ENCODE data around the gene TMEM151A.

The TMEM151A gene

GRCh38 chr11:66338276-66339161 is 46.8 kb downstream of the TMEM151A start:
- DNase-seq, result no peak

- no peak for DNase-seq
These were observed 47.5 kb downstream of the TMEM151A start for GRCh38 chr11:66339162-66339675.

GRCh38 chr11:66339686-66340483 is 48.2 kb downstream of the TMEM151A start:
- no peak for DNase-seq

- no peak for DNase-seq
These were observed 49.2 kb downstream of the TMEM151A start for GRCh38 chr11:66340596-66341501.

GRCh38 chr11:66341502-66342126 is 49.9 kb downstream of the TMEM151A start:
- DNase-seq, result no peak

- DNase-seq, result no peak
These were observed 51.5 kb downstream of the TMEM151A start for GRCh38 chr11:66343176-66343575.

GRCh38 chr11:66344550-66345315 is 53.0 kb downstream of the TMEM151A start, which contains the start of gene BRMS1:
Gene BRMS1 (minus strand): TSS chr11:66345104. CDS start chr11:66342234, 2,870 bp downstream.
- DNase-seq, result peak; percentile 91

- no peak for DNase-seq
These were observed 53.6 kb downstream of the TMEM151A start for GRCh38 chr11:66345316-66345649.

All from DMS153 (cell line).